LoVo (cell line): Measurements from ENCODE around the gene HAND1.
"Not testable (repeated sequence)": the region's sequence is repeated elsewhere in the genome, so short reads cannot be mapped to it uniquely, and the experiment has no call there.

Source experiments
- DNase-seq: peaks from one replicate; pipeline ENCODE4 v3.0.0-alpha.2; 2016; ENCODE audit warnings: low spot score

The HAND1 gene

GRCh38 chr5:154478224-154478565 is at the start of gene HAND1:
HAND1 (minus strand) TSS chr5:154478227; CDS start chr5:154478008, 219 bp downstream.
- DNase-seq = peak; percentile 89

- DNase-seq = no peak
Measured at GRCh38 chr5:154526231-154527226, 48.5 kb upstream of the HAND1 start.

- DNase-seq = no peak
Measured at GRCh38 chr5:154524859-154525258, 46.8 kb upstream of the HAND1 start.

- DNase-seq = no peak
Measured at GRCh38 chr5:154524181-154524580, 46.2 kb upstream of the HAND1 start.

GRCh38 chr5:154523709-154524108 is 45.7 kb upstream of the HAND1 start:
- peak; percentile 27 for DNase-seq

GRCh38 chr5:154523104-154523503 is 45.1 kb upstream of the HAND1 start:
- no peak for DNase-seq

GRCh38 chr5:154522284-154522683 is 44.3 kb upstream of the HAND1 start:
- DNase-seq = no peak

- no peak for DNase-seq
Measured at GRCh38 chr5:154521756-154522155, 43.7 kb upstream of the HAND1 start.

- DNase-seq = peak; percentile 86
Measured at GRCh38 chr5:154520861-154521453, 42.9 kb upstream of the HAND1 start.

- peak; percentile 67 for DNase-seq
Measured at GRCh38 chr5:154519359-154519758, 41.3 kb upstream of the HAND1 start.

GRCh38 chr5:154518438-154518867 is 40.4 kb upstream of the HAND1 start:
- no peak for DNase-seq

- DNase-seq = no peak
Measured at GRCh38 chr5:154517810-154518437, 39.9 kb upstream of the HAND1 start.

GRCh38 chr5:154517181-154517580 is 39.2 kb upstream of the HAND1 start:
- DNase-seq = no peak

GRCh38 chr5:154516475-154516874 is 38.4 kb upstream of the HAND1 start:
- DNase-seq = no peak

GRCh38 chr5:154515488-154515887 is 37.5 kb upstream of the HAND1 start:
- not testable (repeated sequence) for DNase-seq

- no peak for DNase-seq
Measured at GRCh38 chr5:154514331-154514730, 36.3 kb upstream of the HAND1 start.

- DNase-seq = no peak
Measured at GRCh38 chr5:154513669-154514084, 35.6 kb upstream of the HAND1 start.

GRCh38 chr5:154511984-154512383 is 34.0 kb upstream of the HAND1 start:
- DNase-seq = no peak

- no peak for DNase-seq
Measured at GRCh38 chr5:154509784-154510555, 31.9 kb upstream of the HAND1 start.

- no peak for DNase-seq
Measured at GRCh38 chr5:154508114-154508513, 30.1 kb upstream of the HAND1 start.

- no peak for DNase-seq
Measured at GRCh38 chr5:154506716-154507080, 28.7 kb upstream of the HAND1 start.
